Inferior parietal cortex (tissue), 1 donor: ENCODE results near the gene MDM2.

Source experiments
- DNase-seq: peaks from one replicate; pipeline ENCODE4 v3.0.0-alpha.2; 2016; ENCODE audit errors: extremely low spot score

Gene MDM2

DNA sequence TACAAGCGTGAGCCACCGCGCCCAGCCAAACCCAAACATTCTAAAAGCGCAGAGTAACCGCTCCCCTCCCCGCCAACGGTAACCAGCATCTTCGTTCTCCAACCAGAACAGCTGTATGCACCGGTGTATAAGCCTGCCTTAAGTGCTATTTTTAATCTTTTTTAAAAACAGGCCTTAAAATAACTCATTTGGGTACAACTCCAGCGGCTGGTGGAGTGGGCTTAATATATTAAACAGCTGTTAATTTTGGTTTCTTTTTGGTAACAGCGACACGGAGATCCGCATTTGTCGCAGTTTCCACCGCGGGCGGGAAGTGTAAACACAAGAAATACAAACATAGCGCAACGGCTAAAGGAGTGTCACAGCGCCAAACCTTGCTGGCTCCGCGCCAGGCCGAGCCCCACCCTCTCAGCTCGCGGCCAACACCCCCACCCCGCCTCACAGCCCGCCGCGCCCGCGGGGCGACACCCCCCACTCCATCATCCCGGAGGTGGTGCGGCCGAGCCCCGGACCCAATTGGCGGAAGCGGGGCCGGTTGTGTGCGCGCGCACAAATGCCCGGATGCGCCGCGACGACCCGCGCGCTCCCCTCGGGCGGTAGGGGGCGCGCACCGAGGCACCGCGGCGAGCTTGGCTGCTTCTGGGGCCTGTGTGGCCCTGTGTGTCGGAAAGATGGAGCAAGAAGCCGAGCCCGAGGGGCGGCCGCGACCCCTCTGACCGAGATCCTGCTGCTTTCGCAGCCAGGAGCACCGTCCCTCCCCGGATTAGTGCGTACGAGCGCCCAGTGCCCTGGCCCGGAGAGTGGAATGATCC is at the start of gene MDM2:
MDM2 (plus strand) TSS at position 602 of the 812 bp plus-strand sequence. CDS start 301 bp downstream, outside the sequence.
- peak; percentile 90 for DNase-seq

DNA sequence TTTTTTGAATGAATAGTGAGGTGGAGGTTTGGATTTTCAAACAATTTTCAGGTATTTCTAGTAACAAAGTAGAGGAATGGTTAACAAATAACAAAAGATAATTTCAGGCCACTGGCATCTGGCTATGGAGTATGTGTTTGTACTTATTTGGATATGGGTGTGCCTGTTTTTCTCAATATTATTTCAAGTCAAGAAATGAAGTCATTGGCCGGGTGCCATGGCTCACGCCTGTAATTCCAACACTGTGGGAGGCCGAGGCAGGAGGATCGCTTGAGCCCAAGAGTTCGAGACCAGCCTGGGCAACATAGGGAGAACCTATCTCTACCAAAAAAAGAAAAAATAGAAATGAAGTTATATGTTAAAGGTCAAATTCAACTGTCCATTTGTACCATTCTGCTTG is 48.1 kb upstream of the MDM2 start:
- DNase-seq, result no peak

DNA sequence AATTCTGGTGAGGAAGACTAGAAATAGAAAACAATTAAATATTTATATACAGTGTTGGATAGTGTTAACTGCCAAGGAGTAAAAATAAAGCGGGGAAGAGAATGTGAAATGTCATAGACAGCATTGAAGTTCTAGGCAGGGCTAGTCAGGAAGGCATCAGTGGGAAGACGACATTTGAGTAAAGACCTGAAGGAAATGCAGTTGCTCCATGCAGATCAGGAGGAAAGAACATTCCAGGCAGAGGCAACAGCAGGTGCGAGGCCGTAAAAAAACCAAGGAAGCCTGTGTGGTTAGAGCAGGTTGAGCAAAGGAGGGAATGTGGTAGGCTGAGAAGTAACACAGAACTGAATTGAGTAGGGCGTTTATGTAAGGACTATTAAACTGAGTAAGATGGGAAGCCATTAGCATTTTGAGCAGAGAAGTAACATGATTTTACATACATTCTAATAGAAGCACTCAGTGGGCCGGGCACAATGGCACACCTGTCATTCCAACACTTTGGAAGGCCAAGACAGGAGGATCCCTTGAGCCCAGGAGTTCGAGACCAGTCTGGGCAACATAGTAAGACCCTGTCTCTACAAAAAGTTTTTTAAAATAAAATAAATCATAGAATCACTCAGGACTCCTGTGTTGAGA is 47.1 kb upstream of the MDM2 start:
- no peak for DNase-seq

DNA sequence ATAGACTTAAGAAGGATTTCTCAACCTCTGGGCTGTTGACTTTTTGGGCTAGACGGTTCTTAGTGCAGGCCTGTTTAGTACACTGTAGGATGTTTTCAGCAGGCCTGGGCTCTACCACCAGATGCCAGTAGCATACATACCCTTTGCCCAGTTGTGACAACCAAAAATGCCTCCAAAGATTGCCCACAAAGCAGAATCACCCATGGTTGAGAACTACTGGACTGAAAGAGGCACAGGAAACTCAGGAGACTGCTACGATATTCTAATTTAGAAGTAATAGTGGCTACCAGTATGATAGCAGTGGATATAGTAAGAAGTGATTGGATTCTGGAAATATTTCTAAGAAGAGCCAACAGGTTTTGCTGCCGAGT is 46.5 kb upstream of the MDM2 start:
- no peak for DNase-seq

DNA sequence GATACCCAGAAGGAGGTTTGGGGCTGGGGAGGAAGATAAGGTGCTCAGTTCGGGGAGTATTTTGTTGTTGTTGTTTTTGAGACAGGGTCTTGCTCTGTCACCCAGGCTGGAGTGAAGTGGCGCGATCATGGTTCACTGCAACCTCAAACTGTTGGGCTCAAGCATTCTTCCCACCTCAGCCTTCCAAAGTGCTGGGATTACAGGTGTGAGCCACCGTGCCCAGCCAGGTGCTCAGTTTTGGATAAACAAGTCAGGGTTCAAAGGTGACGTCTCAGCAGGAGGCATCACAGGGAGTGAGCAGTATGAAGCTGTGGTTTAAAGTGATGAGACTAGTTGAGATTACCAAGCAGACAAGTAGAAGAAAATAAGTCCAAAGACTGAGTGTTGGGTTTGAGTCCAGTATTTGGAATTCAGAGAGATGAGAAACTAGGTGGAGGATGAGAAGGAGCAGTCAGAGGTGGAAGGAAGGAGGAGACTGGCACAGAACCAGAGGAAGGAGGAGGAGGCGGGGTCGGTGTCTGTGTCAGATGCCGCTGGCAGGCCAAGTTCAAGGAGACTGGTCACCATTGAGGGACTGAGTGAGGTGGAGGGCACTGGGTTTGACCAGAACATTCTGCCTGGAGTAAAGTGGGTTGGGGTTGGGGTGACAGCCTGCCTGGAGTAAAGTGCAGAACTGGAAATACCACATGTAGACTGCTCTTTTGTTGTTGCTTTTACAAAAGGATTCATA is 45.9 kb upstream of the MDM2 start:
- DNase-seq, result no peak

DNA sequence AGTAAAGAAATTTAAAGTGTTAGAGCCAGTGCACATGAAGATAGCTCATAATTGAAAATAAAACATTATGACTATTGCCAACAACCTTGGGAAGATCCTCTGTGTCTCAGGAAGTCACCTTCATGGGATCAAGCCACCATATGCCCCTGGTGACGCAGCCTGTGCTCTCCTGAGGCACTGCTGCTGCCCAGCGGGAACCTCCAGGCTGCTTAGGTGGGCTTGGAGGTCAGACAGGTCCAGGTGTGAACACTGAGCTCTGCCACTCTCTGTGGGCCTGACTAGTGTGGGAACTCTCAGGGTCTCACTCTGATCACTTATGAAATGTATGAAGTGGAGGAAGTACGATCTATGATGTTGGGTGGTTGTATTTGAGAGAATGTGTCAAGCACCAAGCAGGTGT is 45.3 kb upstream of the MDM2 start:
- DNase-seq, result no peak

DNA sequence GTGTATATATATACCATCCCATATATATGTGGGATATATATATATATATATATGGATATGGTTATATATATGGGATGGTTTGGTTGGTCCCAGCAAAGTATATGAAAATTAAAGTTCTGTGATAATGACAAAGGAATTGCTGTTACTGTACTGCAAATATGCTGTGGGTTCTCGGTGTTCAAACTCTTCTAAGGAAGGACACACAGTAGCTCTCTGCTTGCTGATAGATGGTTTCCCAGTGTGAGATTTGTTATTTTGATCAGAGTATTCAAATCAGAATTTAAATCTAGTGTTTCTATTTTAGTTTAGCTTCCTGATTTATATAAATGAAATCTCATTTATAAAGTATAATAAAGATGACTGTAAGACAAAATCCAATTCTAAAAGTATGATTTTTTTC is 42.3 kb upstream of the MDM2 start:
- no peak for DNase-seq

DNA sequence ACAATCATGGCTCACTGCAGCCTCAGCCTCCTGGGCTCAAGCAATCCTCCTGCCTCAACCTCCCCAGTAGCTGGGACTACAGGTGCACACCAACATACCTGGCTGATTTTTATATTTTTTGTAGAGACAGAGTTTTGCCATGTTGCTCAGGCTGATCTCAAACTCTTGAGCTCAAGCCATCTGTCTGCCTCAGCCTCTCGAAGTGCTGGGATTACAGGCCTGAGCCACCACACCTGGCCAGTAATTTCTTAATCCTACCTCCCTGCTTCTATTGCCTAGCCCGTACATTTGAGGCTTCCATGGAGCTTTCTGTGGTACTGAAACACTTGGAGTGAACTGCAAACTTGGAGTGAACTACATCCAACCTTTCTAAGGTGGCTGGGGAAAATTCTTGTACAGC is 41.3 kb upstream of the MDM2 start:
- no peak for DNase-seq

DNA sequence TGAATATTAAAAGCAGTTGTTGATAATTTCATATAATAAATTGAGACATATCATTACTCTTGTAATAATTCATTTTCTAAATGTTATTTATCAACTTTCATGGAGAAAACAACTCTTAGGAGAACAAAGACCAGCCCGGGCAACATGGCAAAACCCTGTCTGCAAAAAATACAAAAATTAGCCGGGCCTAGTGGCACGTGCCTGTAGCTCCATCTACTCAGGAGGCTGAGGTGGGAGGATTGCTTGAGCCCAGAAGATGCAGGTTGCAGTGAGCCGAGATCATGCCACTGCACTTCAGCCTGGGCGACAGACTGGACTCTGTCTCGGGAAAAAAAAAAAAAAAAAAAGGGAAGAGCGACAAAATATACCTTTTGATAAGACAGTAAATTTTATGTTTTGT is 40.8 kb upstream of the MDM2 start:
- DNase-seq, result no peak

DNA sequence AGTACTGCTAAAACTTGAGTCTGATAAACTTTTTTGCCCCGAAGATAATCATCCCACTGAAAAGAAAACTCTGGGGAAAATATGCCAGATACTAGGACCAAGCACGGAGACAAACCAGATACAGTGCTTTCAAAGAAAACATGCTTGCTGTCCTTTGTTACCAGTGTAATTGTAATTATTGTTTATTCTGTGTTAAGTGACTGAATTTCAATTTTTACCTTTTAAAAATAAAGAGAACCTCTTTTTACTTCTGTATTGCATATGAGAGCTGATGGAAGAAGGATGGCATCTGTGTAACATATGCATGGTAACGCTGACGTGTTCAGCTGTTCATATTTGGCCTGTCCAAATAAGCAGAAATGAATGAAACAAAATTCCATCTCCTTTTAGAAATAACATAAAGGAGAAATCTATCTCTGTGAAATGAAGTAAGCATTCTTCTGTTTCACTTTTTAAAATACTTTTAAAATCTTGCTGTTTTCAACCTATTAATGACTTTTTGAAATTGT is 39.5 kb upstream of the MDM2 start:
- DNase-seq, result no peak

DNA sequence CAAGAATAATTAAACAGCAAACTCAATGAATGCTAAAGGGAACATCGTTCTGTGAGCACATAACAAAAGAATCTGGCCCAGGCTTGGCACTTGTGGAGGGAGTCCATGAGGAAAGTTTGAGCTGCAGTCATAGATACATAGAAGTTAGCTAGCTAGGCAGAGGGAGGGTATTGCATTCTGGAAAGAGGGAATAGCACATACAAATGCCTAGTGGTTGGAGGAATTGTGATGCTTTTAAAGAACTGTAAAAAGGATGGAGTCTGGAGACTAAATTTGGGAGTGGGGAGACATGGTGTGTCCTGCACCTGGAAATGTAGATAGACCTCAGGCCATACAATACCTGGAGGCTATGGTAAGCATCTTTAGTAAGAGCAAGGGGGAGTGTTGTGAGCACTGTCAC is 38.0 kb upstream of the MDM2 start:
- no peak for DNase-seq

DNA sequence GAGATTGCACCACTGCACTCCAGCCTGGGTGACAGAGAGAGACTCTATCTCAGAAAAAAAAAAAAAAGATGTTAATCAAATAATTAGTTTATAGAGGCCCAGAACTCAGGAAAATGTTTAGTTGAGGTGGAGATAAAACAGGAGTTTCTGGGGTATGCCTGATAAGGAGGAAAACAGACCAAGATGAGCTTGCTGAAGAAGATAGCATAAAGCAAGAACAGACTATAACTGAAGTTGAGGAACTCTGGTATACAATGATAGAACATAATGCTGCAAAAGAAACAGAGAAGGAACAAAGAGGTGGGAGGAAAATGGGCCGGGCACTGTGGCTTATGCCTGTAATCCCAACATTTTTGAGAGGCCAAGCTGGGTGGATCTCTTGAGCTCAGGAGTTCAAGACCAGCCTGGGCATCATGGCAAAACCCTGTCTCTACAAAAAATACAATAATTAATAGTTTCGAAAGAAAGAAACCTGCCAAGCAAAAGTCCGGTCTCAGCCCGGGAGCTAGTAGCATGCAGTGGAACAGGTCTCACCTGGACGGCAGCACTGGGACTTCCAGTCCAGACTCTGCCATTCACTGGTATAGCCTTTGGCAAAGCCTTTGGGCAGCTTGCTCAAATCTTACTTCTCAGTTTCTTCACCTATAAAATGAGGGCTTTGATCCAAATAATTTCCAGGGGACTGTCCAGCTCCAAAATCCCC is 36.6 kb upstream of the MDM2 start:
- no peak for DNase-seq

DNA sequence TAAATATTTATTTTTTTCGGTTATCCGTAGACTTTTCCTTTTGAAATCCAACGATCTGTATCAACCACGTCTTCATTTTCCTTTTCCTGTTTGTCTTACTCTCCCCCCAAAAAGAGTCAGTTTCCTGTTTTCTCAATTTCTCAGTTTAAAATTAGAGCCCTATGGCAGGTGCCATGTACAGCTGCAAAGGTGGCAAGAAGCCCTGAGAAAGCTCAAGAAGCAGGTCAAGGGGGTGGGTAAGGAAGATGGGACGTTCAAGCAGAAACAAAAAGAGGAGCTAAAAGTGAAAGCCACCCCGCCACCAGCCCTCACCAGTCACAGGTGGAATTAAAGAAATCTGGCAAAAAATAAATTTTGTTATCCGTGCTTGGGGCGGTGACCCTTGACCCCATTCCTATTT is 35.3 kb upstream of the MDM2 start:
- no peak for DNase-seq

DNA sequence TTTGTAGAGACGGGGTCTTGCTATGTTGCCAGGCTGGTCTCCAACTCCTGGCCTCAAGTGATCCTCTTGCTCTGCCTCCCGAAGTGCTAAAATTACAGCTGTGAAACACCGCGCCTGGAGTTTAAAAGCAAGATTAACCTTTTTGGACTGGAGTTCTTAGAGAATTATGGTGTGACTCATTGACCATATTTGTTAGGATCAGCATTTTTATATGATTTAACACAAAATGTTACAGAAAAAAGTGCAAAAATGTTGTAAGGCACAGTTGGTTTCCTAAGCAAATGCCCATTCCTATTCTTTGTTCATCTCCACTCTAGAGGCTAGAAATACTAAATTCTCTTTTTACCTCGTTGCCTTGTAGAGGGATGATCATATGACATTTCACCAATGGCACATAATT is 34.4 kb upstream of the MDM2 start:
- DNase-seq, result no peak

DNA sequence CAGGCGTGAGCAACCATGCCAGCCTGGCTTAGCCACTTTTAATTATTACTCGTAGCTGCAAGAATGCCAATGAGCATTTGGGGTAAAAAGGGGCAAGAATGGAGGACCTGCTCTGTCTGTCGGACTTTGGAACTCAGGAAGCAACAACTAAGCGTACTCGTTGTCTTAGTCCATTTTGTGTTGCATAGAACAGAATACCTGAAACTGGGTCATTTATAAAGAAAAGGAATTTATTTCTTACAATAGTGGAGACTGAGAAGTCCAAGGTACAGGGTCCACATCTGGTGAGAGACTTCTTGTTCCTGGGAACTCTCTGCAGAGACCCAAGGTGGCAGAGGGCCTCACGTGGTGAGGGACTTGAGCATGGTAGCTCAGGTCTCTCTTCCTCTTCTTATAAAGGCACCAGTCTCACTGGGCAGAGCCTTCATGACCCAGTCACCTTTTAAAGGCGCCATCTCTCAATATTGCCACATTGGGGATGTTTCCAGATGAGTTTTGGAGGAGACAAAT is 32.8 kb upstream of the MDM2 start:
- no peak for DNase-seq

DNA sequence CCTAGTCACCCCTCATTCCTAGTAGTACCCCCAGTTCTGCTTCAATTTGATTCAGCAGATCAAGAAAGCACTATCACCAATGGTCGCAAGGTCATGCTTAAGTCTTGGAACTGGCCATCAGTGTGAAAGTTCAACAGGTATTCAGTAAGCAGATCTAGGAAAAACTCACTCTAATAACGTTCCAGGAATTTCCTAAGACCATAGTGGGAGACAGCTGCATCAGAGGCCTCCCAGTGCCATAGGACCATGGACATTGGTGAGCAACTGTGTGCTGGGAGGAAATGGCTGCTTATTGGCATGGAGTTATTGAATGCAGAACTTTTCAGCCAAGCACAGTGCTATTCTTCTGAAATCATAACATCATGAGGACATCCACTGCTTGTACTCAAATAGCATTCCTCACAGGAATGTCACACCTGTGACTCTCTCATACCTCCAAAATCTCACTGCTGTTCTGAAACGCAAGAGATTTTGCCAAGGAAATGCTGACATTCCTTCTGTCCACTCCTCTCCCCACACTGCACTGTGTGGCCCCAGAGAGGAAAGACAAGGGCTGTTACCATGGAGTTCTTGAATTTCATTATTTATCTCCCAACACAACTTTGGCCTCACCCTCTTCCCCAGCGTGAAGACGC is 30.9 kb upstream of the MDM2 start:
- DNase-seq, result no peak

DNA sequence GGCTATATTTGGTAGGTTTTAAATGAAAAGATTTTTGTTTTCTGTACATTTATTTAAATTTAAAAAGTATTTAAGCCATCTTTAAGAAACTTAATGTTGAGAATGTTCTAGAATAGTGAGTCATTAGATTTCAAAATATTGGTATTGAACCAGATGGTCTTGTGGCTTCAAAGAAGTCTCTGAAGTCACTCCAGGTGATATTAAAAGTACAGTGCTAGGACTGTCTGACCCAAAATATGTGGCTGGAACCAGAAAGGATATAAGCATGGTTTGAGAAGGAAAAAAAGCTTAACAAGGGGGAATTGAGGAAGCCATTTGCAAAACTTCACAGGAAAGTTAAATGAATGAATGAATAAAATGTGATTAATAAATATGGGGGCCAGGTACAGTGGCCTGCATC is 28.7 kb upstream of the MDM2 start:
- no peak for DNase-seq

DNA sequence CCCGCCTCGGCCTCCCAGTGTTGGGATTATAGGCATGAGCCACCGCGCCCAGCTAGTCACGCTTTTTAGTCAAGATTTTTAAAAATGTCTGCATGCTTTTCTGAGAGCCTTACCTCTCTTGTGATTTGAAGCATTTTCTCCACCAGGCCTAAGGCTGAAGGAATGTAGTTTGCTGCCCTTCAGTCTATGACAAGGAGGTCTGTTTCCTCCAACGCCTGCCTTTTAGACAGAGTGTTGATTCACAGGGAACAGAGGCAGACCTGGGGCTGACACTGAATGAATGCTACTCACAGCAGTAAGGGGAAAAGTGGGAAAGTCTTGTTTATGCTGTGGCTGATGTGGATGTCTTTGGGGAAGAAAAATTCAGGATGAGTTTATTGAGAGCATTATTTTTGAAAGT is 27.2 kb upstream of the MDM2 start:
- DNase-seq, result no peak

DNA sequence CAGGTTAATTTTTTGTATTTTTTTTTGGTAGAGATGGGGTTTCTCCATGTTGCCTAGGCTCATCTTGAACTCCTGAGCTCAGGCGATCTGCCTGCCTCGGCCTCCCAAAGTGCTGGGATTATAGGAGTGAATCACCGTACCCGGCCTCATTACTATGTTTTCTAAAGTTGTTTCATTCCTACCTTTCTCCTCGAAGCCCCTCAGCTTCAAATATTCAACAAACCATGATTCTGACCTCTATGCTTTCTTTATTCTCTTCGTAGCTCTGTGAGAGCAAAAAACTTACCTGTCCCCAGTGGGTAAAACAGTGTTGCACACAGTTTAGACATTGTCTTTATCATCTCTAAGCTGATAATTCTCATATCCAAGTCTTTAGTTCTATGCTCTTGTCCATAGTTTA is 26.2 kb upstream of the MDM2 start:
- DNase-seq, result no peak

DNA sequence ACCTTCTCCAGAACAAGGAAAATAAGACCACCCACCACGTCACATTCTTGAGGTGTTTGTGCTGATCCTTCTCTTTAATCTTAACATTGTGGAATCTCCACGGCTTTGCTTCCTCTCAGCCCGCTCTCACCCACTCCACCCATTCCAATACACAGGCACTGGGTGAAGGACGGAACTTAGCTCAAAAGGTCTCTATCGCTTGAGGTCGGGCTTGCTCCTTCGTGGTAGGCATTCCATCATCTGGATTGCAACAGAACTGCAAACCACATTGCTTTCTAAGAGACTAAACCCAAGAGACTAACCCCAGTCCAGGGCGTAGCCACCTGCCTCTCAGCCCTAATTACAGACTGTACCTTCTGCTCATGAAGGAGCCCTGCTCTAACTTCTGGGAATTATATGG is 24.0 kb upstream of the MDM2 start:
- DNase-seq, result no peak

DNA sequence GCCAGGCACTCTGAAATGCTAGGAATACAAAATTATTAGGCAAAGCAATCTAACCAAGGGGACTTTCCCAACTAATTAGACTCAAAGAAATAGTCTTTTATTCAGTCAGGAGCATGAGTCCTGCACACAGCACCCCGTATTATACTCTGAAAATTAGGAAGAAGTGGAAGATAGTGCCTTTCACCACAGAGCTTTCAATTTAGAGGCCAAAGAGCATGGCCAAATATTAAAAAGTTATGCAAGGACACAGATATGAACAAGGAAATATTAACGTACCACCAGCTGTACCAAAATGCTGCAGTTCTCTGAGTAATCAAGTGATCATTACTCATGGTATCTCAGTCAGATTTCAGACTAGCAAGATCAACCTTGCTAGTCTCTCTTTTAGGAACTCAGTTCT is 22.6 kb upstream of the MDM2 start:
- DNase-seq, result no peak
